ENCODE measurements around the gene ALX4.

DNA sequence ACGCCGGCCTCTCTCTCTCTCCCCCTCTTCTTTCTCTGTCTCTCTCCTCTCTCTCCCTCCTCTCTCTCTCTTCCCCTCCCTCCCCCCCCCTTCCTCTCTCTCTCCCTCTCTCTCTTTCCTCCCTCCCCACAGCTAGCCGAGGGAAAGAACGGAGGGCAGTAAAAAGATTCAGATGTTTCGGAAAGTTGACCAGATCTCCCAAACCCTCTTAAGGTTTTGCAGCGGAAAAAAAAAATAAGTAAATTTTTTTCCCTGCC lies 195 bp upstream of the ALX4 start:
- TF ChIP-seq CTCF (IDR thresholded peaks at IDR 0.05) (no peak), POLR2A (IDR thresholded peaks at IDR 0.05) (no peak)

Data from testis (tissue), 2 donors.